Heart left ventricle (tissue), 16 donors: ENCODE results near the gene RPS3A. TPM values are rescaled to one million over a fixed set of nuclear protein-coding genes. Genes with fewer than 3 reads are reported as not detected.

Source experiments
- ATAC-seq, 4 donors: fragments of 200-7000 bp; cut with Tn5 transposase; one replicate each; pipeline ENCODE4 v1.9.1; 2020 to 2022; ENCODE audit warnings: moderate library complexity in 4 of 4, mild to moderate bottlenecking in 3 of 4, moderate number of reproducible peaks in 1 of 4
- DNase-seq, 5 donors: peaks; one replicate each; pipeline ENCODE4 v3.0.0-alpha.2; 2020
- H3K27ac ChIP-seq, 12 donors: fragments of 200-600 bp; sonication (generic) in 4 of 12; one replicate each; pipeline versions ENCODE4 v1.5.0 to v1.8.0; 2016 to 2022; ENCODE audit warnings: mild to moderate bottlenecking in 2 of 12
- H3K27me3 ChIP-seq, 9 donors: fragments of 200-600 bp; sonication (generic) in 2 of 9; one replicate each; pipeline versions ENCODE4 v1.5.1 to v1.8.0; 2016 to 2022; ENCODE audit warnings: mild to moderate bottlenecking in 3 of 9
- H3K36me3 ChIP-seq, 9 donors: fragments of 200-600 bp; sonication (generic) in 2 of 9; one replicate each; pipeline versions ENCODE4 v1.5.0 to v1.8.0; 2018 to 2022; ENCODE audit warnings: mild to moderate bottlenecking in 2 of 9
- H3K4me1 ChIP-seq, 12 donors: fragments of 200-600 bp; sonication (generic) in 4 of 12; one replicate each; pipeline versions ENCODE4 v1.5.0 to v1.8.0; 2016 to 2022; ENCODE audit warnings: mild to moderate bottlenecking in 3 of 12
- H3K4me3 ChIP-seq, 12 donors: fragments of 200-600 bp; sonication (generic) in 4 of 12; one replicate each; pipeline versions ENCODE4 v1.5.0 to v1.8.0; 2017 to 2022; ENCODE audit warnings: mild to moderate bottlenecking in 9 of 12, moderate library complexity in 4 of 12
- H3K9me3 ChIP-seq, 12 donors: fragments of 200-600 bp; sonication (generic) in 4 of 12; one replicate each; pipeline versions ENCODE4 v1.5.0 to v1.8.0; 2016 to 2022; ENCODE audit warnings: mild to moderate bottlenecking in 1 of 12
- CTCF ChIP-seq, 12 donors: fragments of 200-600 bp; sonication (generic) in 4 of 12; IDR thresholded peaks; one replicate each; pipeline versions ENCODE4 v1.5.0 to v1.8.0; 2018 to 2022; ENCODE audit warnings: antibody characterized with exemption in 12 of 12, mild to moderate bottlenecking in 5 of 12
- POLR2A ChIP-seq, 2 donors: fragments of 450-650 bp; IDR thresholded peaks; one replicate each; pipeline ENCODE4 v1.6.1; 2017; ENCODE audit warnings: antibody characterized with exemption in 2 of 2, mild to moderate bottlenecking in 2 of 2, moderate library complexity in 2 of 2
- WGBS, 4 donors: extraction: QIAGEN DNeasy Blood & Tissue Kit in 2 of 4; methylation state at CpG; one replicate each; pipeline versions ENCODE4 v1.1.5 to v1.1.7; 2013 to 2018; 5-methylcytosine and 5-hydroxymethylcytosine counted together
- intact Hi-C, 10 donors: fragments of 100-400 bp; cut with DNase I; formaldehyde crosslinking; loops; one replicate each; pipeline versions ENCODE4 v1.11.1 to v1.14.2; 2022
- polyA plus RNA-seq, 2 donors: library from polyadenylated mRNA; stranded (reverse); fragments of 200-250 nt; gene quantifications; one replicate each; pipeline ENCODE4 v1.2.3, GENCODE V29; 2013
- total RNA-seq, 9 donors: library from RNA; depleted of rRNA in 2 of 9; stranded (reverse); fragments of >200 nt in 2 of 9; fragmentation: NEBNext Ultra II Directional in 3 of 9; extraction: Animal tissue kit (Norgen Biotek cat#: 25700) in 3 of 9; gene quantifications; one replicate each; pipeline versions ENCODE4 v1.1.0 to v1.2.4, GENCODE V29; 2016 to 2023
- donor health status: ischemic (EF 13 %, LVEDD 7.1; RV severe dilation, severe dysfunction).
- donor health status: healthy with polysubstance abuse.
- donor health status: DM: no; HTN: yes; CAD: no.
- donor health status: DM: no; HTN: no; CAD: no.
- donor health status: ischemic (EF 25% LVEDD 6.9; RV normal size, moderate dysfunction).
- donor health status: ischemic (EF 25% LVEDD 5.7; RV mildly dilated, moderate dysfunction).
- donor health status: healthy.
- donor health status: DM: yes; HTN: yes; CAD: no.
- donor health status: ischemic (EF 35%, LVEDD 5.7; RV mildly dilated, moderate dysfunction).
- donor health status: nonischemic (EF 11% LVEDD 7.7; RV severe dilation, severe dysfunction).
- donor health status: DM: yes; HTN: yes; CAD: no.
- donor health status: PGD.
- donor health status: ischemic (EF 29% LVEDD 5.4; RV normal size, mild dysfunction).
- donor health status: nonischemic (EF 23%, LVEDD 6.1; RV moderate dilation, normal function).

RPS3A gene
- total and polyA plus RNA-seq, 11 donors = 726 to 2,393 (median 1,064) TPM

GRCh38 chr4:151092488-151092887 lies 6.9 kb upstream of the RPS3A start:
- Histone ChIP-seq H3K36me3 (no peaks in the 10 kb centered on the region), H3K27me3 (no peaks in the 10 kb centered on the region), H3K27ac (no peak overlapping the region), H3K4me1 (no peaks in the 10 kb centered on the region), H3K4me3 (no peak overlapping the region), H3K9me3 (no peaks in the 10 kb centered on the region)
- no peak for ATAC-seq
- intact Hi-C loops = no loop called here
- DNase-seq = no peak
- TF ChIP-seq POLR2A (IDR thresholded peaks at IDR 0.05) (no peak), CTCF (IDR thresholded peaks at IDR 0.05) (no peak)
- 82 to 88% (median 86%) methylated on average over 3 of the region's 3 CpGs for WGBS, 4 donors

GRCh38 chr4:151093203-151093602 lies 6.2 kb upstream of the RPS3A start:
- H3K27me3 ChIP-seq = no peaks in the 10 kb centered on the region
- no peak overlapping the region for H3K27ac ChIP-seq
- peaks cover 0 to under 1% (median 0%) of the 10 kb centered on the region in 12 donors for H3K4me1 ChIP-seq
- H3K36me3 ChIP-seq = no peaks in the 10 kb centered on the region
- DNase-seq (no peak), ATAC-seq (no peak)
- intact Hi-C loops = no loop called here
- TF ChIP-seq POLR2A (IDR thresholded peaks at IDR 0.05) (no peak), CTCF (IDR thresholded peaks at IDR 0.05) (no peak)
- H3K4me3 ChIP-seq = no peak overlapping the region
- WGBS, 4 donors = 62 to 78% (median 64%) methylated on average over 3 of the region's 3 CpGs
- no peaks in the 10 kb centered on the region for H3K9me3 ChIP-seq

GRCh38 chr4:151094290-151094751 lies 5.1 kb upstream of the RPS3A start:
- H3K4me1 ChIP-seq = peaks cover 0 to 9% (median 2%) of the 10 kb centered on the region in 12 donors
- TF ChIP-seq CTCF (IDR thresholded peaks at IDR 0.05) = no peak
- TF ChIP-seq POLR2A (IDR thresholded peaks at IDR 0.05) = no peak
- no peak for ATAC-seq
- H3K27me3 ChIP-seq = no peaks in the 10 kb centered on the region
- no peak overlapping the region for H3K27ac ChIP-seq
- no peaks in the 10 kb centered on the region for H3K9me3 ChIP-seq
- WGBS, 4 donors = 81 to 89% (median 87%) methylated on average over 2 of the region's 2 CpGs
- H3K4me3 ChIP-seq = no peak overlapping the region
- intact Hi-C loops = no loop called here
- DNase-seq = no peak
- no peaks in the 10 kb centered on the region for H3K36me3 ChIP-seq

GRCh38 chr4:151095142-151095541 lies 4.3 kb upstream of the RPS3A start:
- no peak for DNase-seq
- intact Hi-C loops = loop anchor here in 1 of 10 donors (5.0 kb wide), 1 partner anchor 78 kb away; the partner anchor contains the start of gene LRBA
- no peak for ATAC-seq

More at GRCh38 chr4:151095142-151095541, 4.3 kb upstream of the RPS3A start:
- Histone ChIP-seq H3K27ac (no peak overlapping the region), H3K36me3 (no peaks in the 10 kb centered on the region), H3K4me3 (no peak overlapping the region), H3K27me3 (no peaks in the 10 kb centered on the region), H3K9me3 (no peaks in the 10 kb centered on the region), H3K4me1 (peaks cover 0 to 9% (median 2%) of the 10 kb centered on the region in 12 donors)
- 92 to 95% (median 93%) methylated on average over 3 of the region's 3 CpGs for WGBS, 4 donors
- TF ChIP-seq CTCF (IDR thresholded peaks at IDR 0.05) = no peak
- no peak for TF ChIP-seq POLR2A (IDR thresholded peaks at IDR 0.05)
